AG09319 (cell line): ENCODE data around the gene KCNK16.

Experiments
- DNase-seq: peaks from one replicate; pipeline ENCODE4 v3.0.0-alpha.2; 2010; ENCODE audit warnings: low read depth; ENCODE audit errors: extremely low read depth
- TF ChIP-seq, protein P1 (sequence below): IDR thresholded peaks from 2 replicates; pipeline ENCODE4 v1.5.1; 2011; ENCODE audit warnings: low read depth, mild to moderate bottlenecking, inconsistent platforms, low read length, moderate library complexity

KCNK16 gene

GRCh38 chr6:39282774-39283173 lies 39.7 kb downstream of the KCNK16 start:
- no peak for DNase-seq
- TF ChIP-seq, protein P1, sequence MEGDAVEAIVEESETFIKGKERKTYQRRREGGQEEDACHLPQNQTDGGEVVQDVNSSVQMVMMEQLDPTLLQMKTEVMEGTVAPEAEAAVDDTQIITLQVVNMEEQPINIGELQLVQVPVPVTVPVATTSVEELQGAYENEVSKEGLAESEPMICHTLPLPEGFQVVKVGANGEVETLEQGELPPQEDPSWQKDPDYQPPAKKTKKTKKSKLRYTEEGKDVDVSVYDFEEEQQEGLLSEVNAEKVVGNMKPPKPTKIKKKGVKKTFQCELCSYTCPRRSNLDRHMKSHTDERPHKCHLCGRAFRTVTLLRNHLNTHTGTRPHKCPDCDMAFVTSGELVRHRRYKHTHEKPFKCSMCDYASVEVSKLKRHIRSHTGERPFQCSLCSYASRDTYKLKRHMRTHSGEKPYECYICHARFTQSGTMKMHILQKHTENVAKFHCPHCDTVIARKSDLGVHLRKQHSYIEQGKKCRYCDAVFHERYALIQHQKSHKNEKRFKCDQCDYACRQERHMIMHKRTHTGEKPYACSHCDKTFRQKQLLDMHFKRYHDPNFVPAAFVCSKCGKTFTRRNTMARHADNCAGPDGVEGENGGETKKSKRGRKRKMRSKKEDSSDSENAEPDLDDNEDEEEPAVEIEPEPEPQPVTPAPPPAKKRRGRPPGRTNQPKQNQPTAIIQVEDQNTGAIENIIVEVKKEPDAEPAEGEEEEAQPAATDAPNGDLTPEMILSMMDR = no peak

- DNase-seq = no peak
- TF ChIP-seq, protein P1 = no peak
Observed at GRCh38 chr6:39281312-39281980, 41.1 kb downstream of the KCNK16 start.

DNA sequence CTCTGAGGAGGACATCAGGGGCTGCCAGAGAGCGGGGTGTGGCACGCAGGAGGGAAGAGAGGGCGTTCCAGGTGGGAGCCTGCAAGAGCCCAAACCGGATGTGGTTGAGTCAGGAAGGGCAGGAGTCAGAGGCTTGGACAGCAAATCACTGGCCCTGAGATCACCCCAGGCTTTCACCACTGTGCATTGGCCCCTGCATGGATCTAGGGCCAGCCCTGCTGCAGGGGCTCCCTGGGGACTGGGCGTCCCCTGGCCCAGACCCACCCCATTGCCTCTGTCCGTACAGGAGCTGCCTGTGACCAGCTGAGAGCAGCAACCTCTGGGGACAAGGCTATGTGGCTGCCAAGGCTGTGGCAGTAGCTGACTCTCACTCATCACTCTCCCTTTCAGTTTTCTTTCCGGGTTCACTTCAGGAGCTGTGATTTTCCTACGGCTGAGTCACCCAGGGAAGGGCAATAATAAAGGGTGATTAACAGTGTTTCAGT lies 42.2 kb downstream of the KCNK16 start:
- TF ChIP-seq, protein P1 = no peak
- no peak for DNase-seq

DNA sequence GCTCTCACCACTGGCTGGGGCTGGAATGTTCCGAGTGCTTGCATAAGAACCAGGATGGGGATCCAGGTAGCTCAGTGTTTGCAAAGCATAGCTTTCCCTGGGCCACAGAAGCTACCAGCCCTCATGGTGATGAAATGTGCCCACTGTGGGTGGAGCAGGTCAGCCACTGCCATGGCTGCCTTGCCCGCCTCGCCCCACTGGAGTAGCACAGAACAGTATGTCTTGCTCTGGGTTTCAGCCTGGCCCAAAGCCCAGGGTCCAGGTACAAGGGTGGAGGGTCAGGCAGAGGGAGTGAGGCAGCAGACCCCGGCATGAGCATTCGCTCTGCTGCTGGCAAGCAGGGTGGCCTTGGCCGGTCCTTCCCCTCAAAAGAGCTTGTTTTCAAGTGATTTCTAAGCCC lies 43.0 kb downstream of the KCNK16 start:
- DNase-seq = no peak
- TF ChIP-seq, protein P1 = no peak

GRCh38 chr6:39276379-39276995 lies 46.0 kb downstream of the KCNK16 start:
- DNase-seq = no peak
- TF ChIP-seq, protein P1 = no peak

DNA sequence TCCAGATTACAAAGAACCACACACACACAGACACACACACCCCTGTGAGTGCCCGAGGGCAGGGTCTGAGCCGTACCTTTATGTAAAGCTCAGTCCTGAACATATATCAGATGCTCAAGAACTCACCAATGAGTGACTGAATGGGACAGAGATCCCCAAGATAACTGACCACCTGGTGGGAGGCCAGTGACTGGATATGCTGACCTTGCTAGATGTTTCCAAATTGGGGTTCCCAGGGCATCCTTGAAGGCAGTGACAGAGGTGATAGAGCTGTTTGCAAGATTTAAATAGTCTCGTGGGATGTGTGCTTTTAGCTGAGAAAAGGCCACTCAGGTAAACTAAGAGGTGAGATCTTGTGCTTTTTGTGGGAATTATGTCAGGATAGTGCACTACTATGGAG lies 47.6 kb downstream of the KCNK16 start:
- DNase-seq = no peak
- TF ChIP-seq, protein P1 = no peak

- DNase-seq = no peak
- TF ChIP-seq, protein P1 = no peak
Observed at GRCh38 chr6:39274471-39274870, 48.0 kb downstream of the KCNK16 start.
